HG03558 (cell line): ENCODE measurements around the gene PCMT1.
"Not testable (repeated sequence)": the region's sequence is repeated elsewhere in the genome, so short reads cannot be mapped to it uniquely, and the experiment has no call there.

Experiments
- ATAC-seq: cut with Tn5 transposase; IDR thresholded peaks from one replicate; pipeline ENCODE4 v1.9.1; 2021; ENCODE audit warnings: moderate number of reproducible peaks; ENCODE audit not compliant: unreplicated experiment; ENCODE audit errors: extremely low read depth

PCMT1 gene

DNA sequence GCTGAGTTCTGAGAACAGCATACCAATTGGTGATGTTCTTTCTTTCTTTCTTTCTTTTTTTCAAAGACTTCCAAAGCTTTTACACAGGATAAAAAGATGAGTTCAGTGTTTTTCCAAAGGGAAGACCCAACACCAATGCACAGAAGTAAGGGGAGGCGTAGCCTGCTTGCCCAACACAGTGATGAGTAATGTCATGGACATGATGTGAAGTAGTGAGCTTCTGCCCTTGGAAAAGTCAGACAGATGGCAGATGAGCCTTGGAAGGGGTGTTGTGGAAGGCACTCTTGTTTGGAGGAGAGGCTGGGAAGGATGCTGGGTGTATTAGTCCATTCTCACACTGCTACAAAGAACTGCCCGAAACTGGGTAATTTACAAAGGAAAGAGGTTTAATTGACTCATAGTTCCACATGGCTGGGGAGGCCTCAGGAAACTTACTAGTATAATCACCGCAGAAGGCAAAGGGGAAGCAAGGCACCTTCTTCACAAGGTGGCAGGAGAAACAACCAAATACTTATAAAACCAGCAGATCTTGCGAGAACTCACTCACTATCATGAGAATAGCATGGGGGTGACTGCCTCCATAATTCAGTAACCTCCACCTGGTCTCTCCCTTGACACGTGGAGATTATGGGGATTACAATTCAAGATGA lies 102.0 kb downstream of the PCMT1 start:
- ATAC-seq = no peak

DNA sequence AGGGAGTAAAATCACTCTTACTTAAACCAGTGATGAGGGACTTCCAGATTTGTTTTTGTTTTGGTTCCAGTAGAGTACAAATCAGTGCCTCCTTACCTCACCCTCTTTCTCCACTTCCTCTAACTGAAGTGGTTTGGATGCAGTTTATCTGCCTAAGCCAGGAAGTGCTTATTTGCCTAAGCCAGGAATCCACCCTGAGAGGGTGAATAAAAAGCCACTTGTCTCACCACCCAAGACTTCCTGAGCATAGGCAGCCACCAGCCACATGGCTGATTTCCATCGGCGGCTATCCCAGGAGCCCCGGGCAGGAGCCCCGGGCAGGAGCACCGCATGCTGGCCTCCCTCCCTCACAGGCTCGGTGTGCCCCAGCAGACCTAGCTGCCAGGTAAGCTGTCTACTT lies 102.6 kb downstream of the PCMT1 start:
- no peak for ATAC-seq

DNA sequence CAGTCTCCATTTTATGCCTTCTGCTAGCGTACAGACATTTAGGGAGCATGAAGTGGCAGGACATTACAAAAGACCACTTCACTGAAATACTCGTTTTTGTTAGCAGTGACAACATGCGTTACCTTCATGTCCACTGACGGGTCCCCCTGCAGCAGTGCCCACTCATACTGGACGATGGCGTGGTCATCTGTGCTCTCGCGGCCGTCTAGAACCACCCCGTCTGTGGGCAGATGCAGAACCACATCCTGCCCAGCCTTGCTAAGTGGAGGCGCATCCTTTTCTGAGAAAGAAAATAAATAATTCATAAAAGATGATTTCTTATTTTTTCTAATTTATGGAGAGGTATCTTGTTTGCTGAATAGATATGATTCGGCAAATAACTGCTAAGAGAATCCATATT lies 103.3 kb downstream of the PCMT1 start:
- no peak for ATAC-seq

DNA sequence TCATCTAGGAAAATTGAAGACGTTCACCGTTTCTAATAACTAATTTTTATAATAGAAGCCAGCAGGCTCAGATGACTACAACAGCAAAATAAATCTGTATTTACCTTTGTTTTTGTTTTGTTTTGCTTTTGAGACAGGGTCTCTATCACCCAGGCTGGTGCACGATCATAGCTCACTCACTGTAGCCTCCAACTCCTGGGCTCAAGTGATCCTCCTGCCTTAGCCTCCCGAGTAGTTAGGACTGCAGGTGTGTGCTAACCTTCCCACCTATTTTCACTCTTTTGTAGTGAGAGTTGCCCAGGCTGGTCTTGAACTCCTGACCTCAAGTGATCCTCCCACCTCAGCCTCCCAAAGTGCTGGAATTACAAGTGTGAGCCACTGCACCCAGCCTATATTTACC lies 104.5 kb downstream of the PCMT1 start:
- not testable (repeated sequence) for ATAC-seq

DNA sequence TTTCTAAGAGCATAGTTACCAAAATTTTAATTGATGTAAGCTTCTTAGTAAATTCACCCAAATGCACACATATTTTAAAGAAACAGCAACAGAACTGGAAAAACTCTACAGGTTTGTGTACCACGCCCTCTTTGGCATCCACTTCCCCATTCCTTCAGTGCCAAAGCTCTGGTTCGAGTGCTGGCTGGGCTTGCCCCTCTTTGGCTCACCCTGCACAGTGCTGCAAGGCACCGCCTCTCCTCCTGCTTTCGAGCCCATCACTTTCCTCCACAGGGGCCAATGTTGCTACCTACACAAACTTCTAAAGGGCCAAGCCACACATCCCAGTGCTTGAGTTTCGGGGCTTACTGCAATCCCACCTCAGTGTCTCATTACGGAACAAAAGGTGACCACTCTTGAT lies 105.0 kb downstream of the PCMT1 start:
- no peak for ATAC-seq

DNA sequence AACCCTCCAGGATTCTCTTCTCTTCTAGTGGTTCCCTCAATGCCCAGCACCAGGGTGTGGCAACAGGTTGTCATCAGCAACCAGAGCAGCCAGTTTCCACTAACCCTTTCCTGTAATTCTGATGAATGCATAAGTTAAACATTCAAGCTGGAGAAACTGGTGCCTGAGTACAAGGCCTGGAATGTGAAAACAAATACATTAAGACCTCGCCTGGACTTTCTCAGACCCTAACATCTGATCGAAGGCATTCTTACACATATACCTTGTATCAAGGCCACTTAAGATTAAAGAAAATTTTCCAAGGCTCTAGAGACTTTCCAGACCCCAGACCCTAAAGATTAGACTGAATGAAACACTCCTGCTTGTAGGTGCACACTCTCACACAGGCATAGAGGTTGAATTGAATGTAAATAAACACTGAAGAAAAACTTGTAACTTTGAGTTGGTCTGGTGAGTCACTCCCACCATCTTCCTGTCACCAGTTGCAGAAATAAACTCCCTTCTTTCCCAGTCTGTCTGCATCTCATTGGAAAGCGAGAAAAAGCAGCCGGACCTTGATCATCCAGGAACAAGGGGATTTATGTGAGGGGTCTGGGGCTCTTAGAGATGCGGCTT lies 105.6 kb downstream of the PCMT1 start:
- no peak for ATAC-seq

DNA sequence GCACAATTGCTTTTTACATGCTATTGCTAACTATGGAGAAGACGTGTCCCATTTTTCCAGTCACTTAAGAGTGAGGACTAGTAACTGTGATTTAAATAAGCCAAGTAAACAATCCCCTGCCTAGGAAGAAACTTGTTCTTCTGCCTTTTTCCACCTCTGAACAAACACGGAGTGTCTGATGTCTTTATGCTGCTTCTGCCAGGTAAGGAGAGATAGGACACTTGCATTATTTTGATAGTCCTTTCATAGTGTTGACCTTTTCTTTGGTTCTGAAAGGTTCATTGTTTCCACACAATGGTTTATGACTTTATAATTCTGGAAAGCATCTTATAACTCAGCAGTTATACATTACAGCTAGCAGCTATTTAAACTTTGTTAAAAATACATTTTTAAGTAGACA lies 106.2 kb downstream of the PCMT1 start:
- ATAC-seq = no peak

DNA sequence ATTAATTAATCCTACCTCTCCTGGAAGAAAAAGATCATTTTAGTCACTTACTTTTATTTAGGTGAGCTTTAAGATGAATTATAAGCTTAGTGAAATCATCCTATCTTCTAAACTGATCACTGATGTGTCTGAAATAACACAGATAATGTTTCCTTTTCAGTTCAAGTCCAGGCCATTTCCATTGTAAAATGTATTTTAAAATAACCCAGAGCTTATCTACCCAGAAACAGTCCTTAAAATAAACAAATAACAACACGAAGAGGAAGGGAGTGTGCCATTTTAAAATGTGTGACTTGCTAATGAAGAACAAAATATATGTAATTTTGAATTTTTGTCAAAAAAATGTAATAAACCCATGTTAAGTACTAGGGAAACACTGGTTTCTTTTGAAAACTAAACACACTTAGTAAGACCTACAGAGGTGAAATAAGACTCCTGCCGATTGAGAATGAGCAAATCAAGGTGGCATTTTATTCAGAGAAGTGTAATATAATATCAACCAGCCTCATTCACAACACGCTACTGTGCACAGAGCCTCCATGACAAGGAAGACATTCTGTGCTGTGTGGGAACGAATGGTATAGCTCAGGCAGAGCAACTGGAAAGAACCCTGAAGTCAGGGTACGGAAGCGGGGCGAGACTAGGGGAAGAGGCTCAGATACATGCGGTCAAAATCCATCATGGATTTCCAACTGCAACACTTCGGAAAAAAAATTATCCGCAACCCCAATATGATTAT lies 106.9 kb downstream of the PCMT1 start:
- no peak for ATAC-seq

DNA sequence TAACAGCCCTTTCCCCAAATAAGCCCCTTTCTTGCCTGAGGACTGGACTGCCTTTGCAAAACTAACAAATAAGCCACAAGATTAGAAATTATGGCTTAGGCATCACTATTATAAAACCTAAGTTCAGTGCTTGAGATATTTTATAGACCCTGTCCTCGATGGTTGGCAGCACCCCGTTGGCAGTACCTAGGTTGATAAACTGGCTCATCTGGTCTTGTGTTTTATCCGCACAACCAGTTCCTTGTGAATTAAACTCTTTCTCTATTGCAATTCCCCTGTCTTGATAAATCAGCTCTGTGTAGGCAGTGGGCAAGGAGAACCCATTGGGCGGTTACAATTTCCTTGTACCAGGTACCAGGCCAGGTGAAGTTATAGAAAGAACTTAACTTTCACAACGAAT lies 108.0 kb downstream of the PCMT1 start:
- ATAC-seq = no peak

DNA sequence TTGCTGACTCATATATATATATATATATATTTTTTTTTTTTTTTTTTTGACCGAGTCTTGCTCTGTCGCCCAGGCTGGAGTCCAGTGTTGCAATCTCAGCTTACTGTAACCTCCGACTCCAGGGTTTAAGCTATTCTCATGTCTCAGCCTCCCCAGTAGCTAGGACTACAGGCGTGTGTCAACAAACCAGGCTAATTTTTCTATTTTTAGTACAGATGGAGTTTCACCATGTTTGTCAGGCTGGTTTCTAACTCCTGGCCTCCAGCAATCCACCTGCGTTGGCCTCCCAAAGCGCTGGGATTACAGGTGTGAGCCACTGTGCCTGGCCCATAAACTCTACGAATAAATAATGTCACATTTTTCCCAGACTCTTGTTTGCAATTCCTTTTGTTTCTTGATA lies 109.8 kb downstream of the PCMT1 start:
- ATAC-seq = no peak

DNA sequence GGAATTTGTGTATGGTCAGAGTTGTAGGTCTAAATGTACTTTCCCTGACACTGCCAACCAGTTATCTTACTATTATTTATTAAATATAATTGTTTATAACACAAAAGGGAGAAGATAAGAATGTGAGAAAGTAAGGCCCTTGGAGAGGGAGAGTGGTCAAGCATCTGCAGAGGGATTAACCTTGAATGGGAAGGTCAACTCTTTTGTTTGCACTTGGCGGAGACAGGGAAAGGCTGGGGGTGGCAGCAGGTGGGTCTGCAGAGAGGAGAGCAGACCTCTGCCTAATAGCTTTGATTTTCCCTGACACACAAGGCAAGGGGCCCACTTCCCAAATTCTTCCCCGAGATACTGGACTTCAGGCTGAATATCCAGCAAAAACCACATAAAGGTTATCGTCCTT lies 110.4 kb downstream of the PCMT1 start:
- ATAC-seq = no peak

DNA sequence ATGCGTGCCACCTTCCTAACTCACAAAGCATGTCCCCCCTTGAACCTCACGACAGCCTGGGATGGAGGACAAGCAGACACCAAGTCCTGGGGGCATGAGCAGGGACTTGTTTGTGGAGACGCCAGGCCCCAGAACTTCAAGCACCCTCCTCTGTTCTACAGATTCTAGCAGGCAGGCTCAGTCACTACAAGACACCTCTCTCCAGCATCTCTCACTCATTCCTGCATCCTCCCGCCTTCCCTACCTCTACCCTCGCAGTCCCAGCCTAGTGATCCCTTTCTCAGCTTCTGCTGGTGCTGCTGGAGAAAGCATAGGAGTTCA lies 110.9 kb downstream of the PCMT1 start:
- no peak for ATAC-seq
